HEK293T (cell line): Measurements from ENCODE around the gene ANXA2.

Experiments used
- CTCF ChIA-PET: fragments of 350-600 bp; formaldehyde crosslinking; extraction: SDS; loops from one replicate; lab custom pipeline; 2021; ENCODE audit warnings: antibody characterized with exemption, inconsistent platforms; lab: Yijun Ruan, JAX
- POLR2A ChIA-PET: fragments of 350-600 bp; formaldehyde crosslinking; extraction: SDS; loops from one replicate; lab custom pipeline; 2020; ENCODE audit warnings: antibody characterized with exemption, inconsistent platforms; lab: Yijun Ruan, JAX
- DNase-seq: peaks from one replicate; pipeline ENCODE4 v3.0.0; 2012; ENCODE audit warnings: mixed read lengths; ENCODE audit errors: extremely low spot score
- ARNT ChIP-seq: fragments of 450-650 bp; IDR thresholded peaks from 2 replicates; pipeline ENCODE4 v1.6.1; 2017; ENCODE audit warnings: mild to moderate bottlenecking
- BHLHE40 ChIP-seq: fragments of 450-650 bp; IDR thresholded peaks from 2 replicates; pipeline ENCODE4 v1.6.1; 2016; ENCODE audit warnings: mild to moderate bottlenecking, moderate library complexity, borderline replicate concordance
- CTBP1 ChIP-seq: fragments of 450-650 bp; IDR thresholded peaks from 2 replicates; pipeline ENCODE4 v1.6.1; 2016; ENCODE audit warnings: borderline replicate concordance
- ELF4 ChIP-seq: fragments of 450-650 bp; IDR thresholded peaks from 2 replicates; pipeline ENCODE4 v1.6.1; 2017; ENCODE audit warnings: antibody characterized with exemption
- FOXA1 ChIP-seq: fragments of 450-650 bp; IDR thresholded peaks from 2 replicates; pipeline ENCODE4 v1.6.1; 2016; ENCODE audit warnings: mild to moderate bottlenecking
- FOXK2 ChIP-seq: fragments of 450-650 bp; IDR thresholded peaks from 2 replicates; pipeline ENCODE4 v1.6.1; 2016; ENCODE audit warnings: mild to moderate bottlenecking
- FOXM1 ChIP-seq: fragments of 450-650 bp; IDR thresholded peaks from 2 replicates; pipeline ENCODE4 v1.6.1; 2017; ENCODE audit warnings: mild to moderate bottlenecking, borderline replicate concordance
- HDGF ChIP-seq: fragments of 450-650 bp; IDR thresholded peaks from 2 replicates; pipeline ENCODE4 v1.6.1; 2017; ENCODE audit warnings: antibody characterized with exemption, borderline replicate concordance
- L3MBTL2 ChIP-seq: fragments of 450-650 bp; conservative IDR thresholded peaks from 2 replicates; pipeline ENCODE4 v1.6.1; 2016; ENCODE audit warnings: mild to moderate bottlenecking
- LEF1 ChIP-seq: fragments of 450-650 bp; IDR thresholded peaks from 2 replicates; pipeline ENCODE4 v1.6.1; 2017; ENCODE audit warnings: mild to moderate bottlenecking, borderline replicate concordance
- NFRKB ChIP-seq: fragments of 450-650 bp; IDR thresholded peaks from 2 replicates; pipeline ENCODE4 v1.6.1; 2016; ENCODE audit warnings: mild to moderate bottlenecking, moderate library complexity
- SP1 ChIP-seq: fragments of 450-650 bp; IDR thresholded peaks from 2 replicates; pipeline ENCODE4 v1.6.1; 2017
- SUZ12 ChIP-seq: fragments of 450-650 bp; IDR thresholded peaks from 2 replicates; pipeline ENCODE4 v1.6.1; 2016; ENCODE audit warnings: mild to moderate bottlenecking
- TARDBP ChIP-seq: fragments of 450-650 bp; IDR thresholded peaks from 2 replicates; pipeline ENCODE4 v1.6.1; 2016
- ZNF384 ChIP-seq: fragments of 450-650 bp; IDR thresholded peaks from 2 replicates; pipeline ENCODE4 v1.6.1; 2016
- TF ChIP-seq, protein P1 (sequence below): fragments of 450-650 bp; IDR thresholded peaks from 2 replicates; pipeline ENCODE4 v1.6.1; 2016

The ANXA2 gene

DNA sequence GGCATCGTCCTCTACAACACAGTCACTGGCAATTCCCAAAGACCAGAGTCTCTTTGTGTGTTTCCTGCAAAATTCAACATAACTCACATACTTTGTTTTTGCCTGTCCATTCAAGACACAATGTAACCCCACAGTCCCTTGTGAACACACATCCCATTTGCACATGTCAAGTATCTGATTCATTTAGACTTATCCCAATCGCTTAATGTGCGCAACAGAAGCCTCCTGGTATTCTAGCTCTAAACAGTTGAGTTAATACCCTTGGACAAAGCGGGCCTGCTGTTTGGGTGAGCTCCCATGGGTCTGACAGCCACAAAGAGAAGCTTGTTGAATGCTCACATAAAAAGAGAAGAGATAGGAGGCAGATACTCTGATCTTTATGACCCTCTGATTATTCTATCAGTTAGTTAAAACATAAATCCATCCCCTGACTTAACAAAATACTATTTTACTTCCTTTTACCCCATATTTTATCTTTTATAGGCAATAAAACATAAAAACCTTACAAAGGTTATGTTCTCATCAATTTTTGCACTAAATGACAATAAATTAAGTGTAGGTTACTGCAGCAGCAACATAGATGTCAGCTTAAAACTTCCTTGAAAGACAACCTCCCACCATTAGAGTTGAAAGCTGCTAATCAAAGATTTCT is 79.4 kb downstream of the ANXA2 start:
- ChIA-PET CTCF (no interaction called here), POLR2A (no interaction called here)
- no peak for DNase-seq
- TF ChIP-seq ARNT (0 out of 2 replicates have a peak, but pooled peaks have one; percentile 3), CTBP1 (peak; percentile 95), TARDBP (no peak; the same call in 1 of the 2 replicates), FOXM1 (no peak), ZNF384 (no peak), HDGF (no peak), SUZ12 (no peak), SP1 (no peak), LEF1 (0 out of 2 replicates have a peak, but pooled peaks have one; percentile 21), FOXA1 (no peak), NFRKB (no peak), BHLHE40 (no peak), L3MBTL2 (no peak)
- TF ChIP-seq, protein P1, sequence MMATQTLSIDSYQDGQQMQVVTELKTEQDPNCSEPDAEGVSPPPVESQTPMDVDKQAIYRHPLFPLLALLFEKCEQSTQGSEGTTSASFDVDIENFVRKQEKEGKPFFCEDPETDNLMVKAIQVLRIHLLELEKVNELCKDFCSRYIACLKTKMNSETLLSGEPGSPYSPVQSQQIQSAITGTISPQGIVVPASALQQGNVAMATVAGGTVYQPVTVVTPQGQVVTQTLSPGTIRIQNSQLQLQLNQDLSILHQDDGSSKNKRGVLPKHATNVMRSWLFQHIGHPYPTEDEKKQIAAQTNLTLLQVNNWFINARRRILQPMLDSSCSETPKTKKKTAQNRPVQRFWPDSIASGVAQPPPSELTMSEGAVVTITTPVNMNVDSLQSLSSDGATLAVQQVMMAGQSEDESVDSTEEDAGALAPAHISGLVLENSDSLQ: peak; percentile 96

DNA sequence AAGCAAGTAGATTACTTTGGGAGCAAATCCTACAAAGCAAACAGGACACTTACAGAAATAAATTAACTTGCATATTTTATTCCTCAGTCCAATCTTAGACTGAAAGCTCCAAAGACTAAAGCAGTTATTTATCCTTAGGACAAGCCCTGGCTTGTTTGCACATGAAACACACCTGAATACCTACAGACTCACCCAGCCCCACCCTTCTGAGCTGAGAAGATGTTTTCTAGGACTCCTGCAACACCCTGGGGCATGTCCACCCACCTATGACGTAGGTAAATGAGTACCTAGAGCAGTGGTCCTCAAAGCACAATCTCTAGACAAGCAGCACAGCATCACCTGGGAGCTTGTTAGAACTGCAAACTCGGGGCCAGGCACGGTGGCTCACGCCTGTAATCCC is 80.8 kb downstream of the ANXA2 start:
- ChIA-PET POLR2A (interaction anchor here (1.2 kb wide), 1 partner anchor 17 kb away, joined by 4 read pairs; no protein-coding TSS in a partner anchor), CTCF (no interaction called here)
- DNase-seq: no peak
- TF ChIP-seq ELF4 (no peak), HDGF (no peak), FOXK2 (no peak), FOXM1 (no peak), BHLHE40 (no peak), ARNT (no peak), TARDBP (no peak), LEF1 (no peak), CTBP1 (no peak), NFRKB (no peak), L3MBTL2 (no peak), FOXA1 (no peak), SUZ12 (no peak)
- TF ChIP-seq, protein P1: no peak

DNA sequence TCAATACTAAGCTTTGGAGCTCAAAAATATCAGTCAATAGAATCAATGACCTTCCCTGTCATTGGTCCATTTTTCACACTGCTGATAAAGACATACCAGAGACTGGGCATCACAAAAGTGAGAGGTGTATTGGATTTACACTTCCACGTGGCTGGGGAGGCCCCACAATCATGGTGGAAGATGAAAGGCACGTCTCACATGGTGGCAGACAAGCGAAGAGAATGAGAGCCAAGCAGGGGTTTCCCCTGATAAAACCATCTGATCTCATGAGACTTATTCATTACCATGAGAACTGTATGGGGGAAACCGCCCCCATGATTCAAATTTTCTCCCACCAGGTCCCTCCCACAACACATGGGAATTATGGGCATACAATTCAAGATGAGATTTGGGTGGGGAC is 81.9 kb downstream of the ANXA2 start:
- POLR2A ChIA-PET: interaction anchor here (0.7 kb wide), 1 partner anchor 10 kb away, joined by 3 read pairs; no protein-coding TSS in a partner anchor
- DNase-seq: no peak
- CTCF ChIA-PET: interaction anchor here (0.7 kb wide), 1 partner anchor 104 kb away, joined by 4 read pairs; no protein-coding TSS in a partner anchor
- TF ChIP-seq FOXA1 (no peak), TARDBP (no peak), NFRKB (no peak), FOXM1 (no peak), ARNT (no peak), HDGF (no peak), CTBP1 (no peak), L3MBTL2 (no peak), SUZ12 (no peak), SP1 (no peak), ELF4 (no peak), LEF1 (no peak), FOXK2 (no peak), BHLHE40 (no peak), ZNF384 (no peak)
- TF ChIP-seq, protein P1: no peak

DNA sequence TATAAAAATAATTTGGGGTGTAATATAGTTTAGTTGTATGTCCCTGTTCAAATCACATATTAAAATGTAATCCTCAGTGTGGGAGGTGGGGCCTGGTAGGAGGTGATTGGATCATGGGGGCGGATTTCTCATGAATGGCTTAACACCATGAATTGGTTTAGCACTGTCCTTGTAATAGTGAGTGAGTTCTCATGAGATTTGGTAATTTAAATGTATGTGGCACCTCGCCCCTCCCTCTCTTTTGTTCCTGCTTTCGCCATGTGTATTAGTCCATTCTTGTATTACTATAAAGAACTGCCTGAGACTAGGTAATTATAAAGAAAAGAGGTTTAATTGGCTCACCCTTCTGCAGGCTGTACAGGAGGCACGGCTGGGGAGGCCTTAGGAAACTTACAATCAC is 83.9 kb downstream of the ANXA2 start:
- no peak for DNase-seq

More for the DNA sequence above, 83.9 kb downstream of the ANXA2 start:
- POLR2A ChIA-PET: no interaction called here
- TF ChIP-seq, protein P1: no peak
- TF ChIP-seq LEF1 (no peak), SP1 (no peak), TARDBP (no peak), CTBP1 (no peak), ARNT (no peak), HDGF (no peak), SUZ12 (no peak), ZNF384 (no peak), FOXK2 (no peak), BHLHE40 (no peak), ELF4 (no peak), NFRKB (no peak), L3MBTL2 (no peak), FOXA1 (no peak), FOXM1 (no peak)
- CTCF ChIA-PET: no interaction called here
